GM21367 (cell line): Measurements from ENCODE around the gene CDH22.

Experiments
- ATAC-seq: cut with Tn5 transposase; IDR thresholded peaks from one replicate; pipeline ENCODE4 v1.9.1; 2021; ENCODE audit not compliant: unreplicated experiment

CDH22 gene

GRCh38 chr20:46219190-46219589, 89.1 kb downstream of the CDH22 start:
- ATAC-seq: no peak

GRCh38 chr20:46218656-46219055, 89.6 kb downstream of the CDH22 start:
- ATAC-seq: no peak

GRCh38 chr20:46217583-46217982, 90.7 kb downstream of the CDH22 start:
- no peak for ATAC-seq

GRCh38 chr20:46216770-46217464, 91.4 kb downstream of the CDH22 start:
- ATAC-seq: no peak

GRCh38 chr20:46215913-46216707, 92.2 kb downstream of the CDH22 start:
- ATAC-seq: no peak

GRCh38 chr20:46214824-46215488, 93.3 kb downstream of the CDH22 start:
- no peak for ATAC-seq

GRCh38 chr20:46213946-46214823, 94.1 kb downstream of the CDH22 start:
- ATAC-seq: no peak

- no peak for ATAC-seq
These were observed 95.4 kb downstream of the CDH22 start for GRCh38 chr20:46212876-46213275.

- no peak for ATAC-seq
These were observed 96.0 kb downstream of the CDH22 start for GRCh38 chr20:46212252-46212651.

- no peak for ATAC-seq
These were observed 97.0 kb downstream of the CDH22 start for GRCh38 chr20:46211331-46211722.

GRCh38 chr20:46210672-46211330, 97.5 kb downstream of the CDH22 start:
- no peak for ATAC-seq

- no peak for ATAC-seq
These were observed 98.2 kb downstream of the CDH22 start for GRCh38 chr20:46209930-46210671.

GRCh38 chr20:46207793-46208192, 100.5 kb downstream of the CDH22 start:
- ATAC-seq: no peak

- no peak for ATAC-seq
These were observed 101.2 kb downstream of the CDH22 start for GRCh38 chr20:46206992-46207549.

GRCh38 chr20:46206025-46206424, 102.3 kb downstream of the CDH22 start:
- no peak for ATAC-seq

GRCh38 chr20:46205349-46205748, 102.9 kb downstream of the CDH22 start:
- ATAC-seq: no peak

GRCh38 chr20:46204594-46205186, 103.6 kb downstream of the CDH22 start:
- no peak for ATAC-seq

- ATAC-seq: no peak
These were observed 104.8 kb downstream of the CDH22 start for GRCh38 chr20:46203510-46203837.
